HG03103 (cell line): ENCODE measurements around the gene EIF5.
"Not testable (repeated sequence)": the region's sequence is repeated elsewhere in the genome, so short reads cannot be mapped to it uniquely, and the experiment has no call there.

Experiments
- ATAC-seq: cut with Tn5 transposase; IDR thresholded peaks from one replicate; pipeline ENCODE4 v1.9.1; 2021; ENCODE audit warnings: low read depth; ENCODE audit not compliant: unreplicated experiment

EIF5 gene

GRCh38 chr14:103332143-103332919 is 1.7 kb upstream of the EIF5 start:
- no peak for ATAC-seq

GRCh38 chr14:103334644-103335622 is 896 bp downstream of the EIF5 start:
- peak; percentile 13 for ATAC-seq

- no peak for ATAC-seq
Observed at GRCh38 chr14:103336191-103336590, 2.2 kb downstream of the EIF5 start.

GRCh38 chr14:103337794-103338193 is 3.8 kb downstream of the EIF5 start:
- ATAC-seq: no peak

GRCh38 chr14:103339561-103339960 is 5.5 kb downstream of the EIF5 start:
- no peak for ATAC-seq

GRCh38 chr14:103340480-103341212 is 6.6 kb downstream of the EIF5 start:
- ATAC-seq: no peak

- ATAC-seq: no peak
Observed at GRCh38 chr14:103341250-103342129, 7.5 kb downstream of the EIF5 start.

GRCh38 chr14:103343164-103343879 is 9.3 kb downstream of the EIF5 start:
- no peak for ATAC-seq

- no peak for ATAC-seq
Observed at GRCh38 chr14:103343905-103344797, 10.1 kb downstream of the EIF5 start.

- ATAC-seq: no peak
Observed at GRCh38 chr14:103346286-103346685, 12.2 kb downstream of the EIF5 start.

GRCh38 chr14:103347091-103347815 is 13.2 kb downstream of the EIF5 start:
- ATAC-seq: no peak

- no peak for ATAC-seq
Observed at GRCh38 chr14:103348154-103348553, 14.1 kb downstream of the EIF5 start.

GRCh38 chr14:103349982-103350381 is 15.9 kb downstream of the EIF5 start:
- no peak for ATAC-seq

- no peak for ATAC-seq
Observed at GRCh38 chr14:103353362-103353761, 19.3 kb downstream of the EIF5 start.

- no peak for ATAC-seq
Observed at GRCh38 chr14:103354141-103354540, 20.1 kb downstream of the EIF5 start.

GRCh38 chr14:103356024-103356682 is 22.1 kb downstream of the EIF5 start:
- ATAC-seq: no peak

- ATAC-seq: not testable (repeated sequence)
Observed at GRCh38 chr14:103357552-103357951, 23.5 kb downstream of the EIF5 start.
